ENCODE results near the gene CYFIP2. TPM values are rescaled to one million over a fixed set of nuclear protein-coding genes. Genes with fewer than 3 reads are reported as not detected.

Gene CYFIP2
- total and polyA plus RNA-seq, 12 donors, result 24.8 to 123 (median 54.8) TPM

GRCh38 chr5:157366741-157367674 lies 101.1 kb downstream of the CYFIP2 start:
- TF ChIP-seq POLR2A (IDR thresholded peaks at IDR 0.05) (no peak), CTCF (IDR thresholded peaks at IDR 0.05) (peak in 5 of 6 experiments; percentile 12 to 38 (median 32))
- intact Hi-C loops (cut with DNase I), result no loop called here
- H3K27ac ChIP-seq, result no peak overlapping the region

GRCh38 chr5:157369507-157369906 lies 103.6 kb downstream of the CYFIP2 start:
- no peaks in the 10 kb centered on the region for H3K27me3 ChIP-seq
- no peaks in the 10 kb centered on the region for H3K36me3 ChIP-seq (replicated peaks in 1 of 2)
- H3K9me3 ChIP-seq (replicated peaks in 1 of 3), result no peaks in the 10 kb centered on the region
- H3K4me3 ChIP-seq, result no peak overlapping the region
- no peak overlapping the region for H3K27ac ChIP-seq
- DNase-seq, result no peak
- WGBS, 4 donors, result 93 to 100% (median 96%) methylated on average over 2 of the region's 2 CpGs
- intact Hi-C loops (cut with DNase I), result no loop called here
- TF ChIP-seq POLR2A (IDR thresholded peaks at IDR 0.05) (no peak), CTCF (IDR thresholded peaks at IDR 0.05) (no peak)
- no peaks in the 10 kb centered on the region for H3K4me1 ChIP-seq (replicated peaks in 1 of 2)

More at GRCh38 chr5:157366741-157367674, 101.1 kb downstream of the CYFIP2 start:
- Histone ChIP-seq H3K4me3 (no peak overlapping the region), H3K27me3 (no peaks in the 10 kb centered on the region), H3K4me1 (replicated peaks in 1 of 2) (no peaks in the 10 kb centered on the region), H3K36me3 (replicated peaks in 1 of 2) (no peaks in the 10 kb centered on the region), H3K9me3 (replicated peaks in 1 of 3) (no peaks in the 10 kb centered on the region)
- WGBS, 4 donors, result 71 to 77% (median 76%) methylated on average over 7 of the region's 7 CpGs
- peak in 1 of 7 donors; percentile 24 for DNase-seq

GRCh38 chr5:157370967-157371366 lies 105.0 kb downstream of the CYFIP2 start:
- Histone ChIP-seq H3K4me3 (no peak overlapping the region), H3K36me3 (replicated peaks in 1 of 2) (no peaks in the 10 kb centered on the region), H3K9me3 (replicated peaks in 1 of 3) (no peaks in the 10 kb centered on the region), H3K4me1 (replicated peaks in 1 of 2) (no peaks in the 10 kb centered on the region), H3K27ac (no peak overlapping the region), H3K27me3 (no peaks in the 10 kb centered on the region)
- no peak for TF ChIP-seq CTCF (IDR thresholded peaks at IDR 0.05)
- TF ChIP-seq POLR2A (IDR thresholded peaks at IDR 0.05), result no peak
- intact Hi-C loops (cut with DNase I), result no loop called here
- 86 to 90% (median 87%) methylated on average over 6 of the region's 6 CpGs for WGBS, 4 donors
- no peak for DNase-seq

- Histone ChIP-seq H3K4me1 (replicated peaks in 1 of 2) (no peaks in the 10 kb centered on the region), H3K9me3 (replicated peaks in 1 of 3) (no peaks in the 10 kb centered on the region), H3K27ac (no peak overlapping the region), H3K36me3 (replicated peaks in 1 of 2) (no peaks in the 10 kb centered on the region), H3K4me3 (no peak overlapping the region), H3K27me3 (no peaks in the 10 kb centered on the region)
- WGBS, 4 donors, result 79 to 90% (median 88%) methylated on average over 5 of the region's 5 CpGs
- DNase-seq, result no peak
- TF ChIP-seq CTCF (IDR thresholded peaks at IDR 0.05) (no peak), POLR2A (IDR thresholded peaks at IDR 0.05) (no peak)
- intact Hi-C loops (cut with DNase I), result no loop called here
These were observed 105.9 kb downstream of the CYFIP2 start for GRCh38 chr5:157371655-157372471.

All from adrenal gland (tissue), 12 donors.